ENCODE data around the gene HHATL. TPM values are rescaled to one million over a fixed set of nuclear protein-coding genes. Genes with fewer than 3 reads are reported as not detected.

The HHATL gene
- total RNA-seq, 2 experiments from 2014 or later, result not detected

- Histone ChIP-seq H2AFZ (ENCODE audit: low read length) (no peak overlapping the region), H3K4me1 (ENCODE audit: insufficient read depth, low read length, poor library complexity, severe bottlenecking) (peaks cover 12% of the 10 kb centered on the region), H3K9me2 (ENCODE audit: insufficient read depth, low read length) (no peaks in the 10 kb centered on the region), H3K79me2 (ENCODE audit: insufficient read depth, low read depth, low read length) (no peaks in the 10 kb centered on the region), H3K4me2 (ENCODE audit: low read length) (no peak overlapping the region), H3K27ac (ENCODE audit: low read depth, low read length, poor library complexity, severe bottlenecking) (no peak overlapping the region), H4K20me1 (ENCODE audit: insufficient read depth, low read length) (no peaks in the 10 kb centered on the region), H3K36me3 (ENCODE audit: insufficient read depth, low read length) (no peaks in the 10 kb centered on the region), H3K4me3 (ENCODE audit: low read depth, low read length, poor library complexity, severe bottlenecking) (no peak overlapping the region), H3K9me3 (ENCODE audit: low read length) (no peaks in the 10 kb centered on the region)
- ChIA-PET CTCF (ENCODE audit: unreplicated experiment) (no interaction called here), POLR2A (interaction anchor here (0.5 to 0.9 kb wide), 5 partner anchors 18 to 393 kb away, joined by 3 to 4 read pairs (median 3); no protein-coding TSS in a partner anchor)
- no peak for TF ChIP-seq EZH2phosphoT487 (IDR thresholded peaks at IDR 0.05; ENCODE audit: borderline replicate concordance, low read depth, low read length)
- TF ChIP-seq CTCF (conservative IDR thresholded peaks at IDR 0.05; ENCODE audit: low read length), result no peak
- intact Hi-C loops (cut with micrococcal nuclease; ENCODE audit: unreplicated experiment), result no loop called here
- no TSS peak for BruUV-seq (replicated peaks)
- DNase-seq (ENCODE audit: low spot score), result no peak
These were observed 10.2 kb upstream of the HHATL start for GRCh38 chr3:42712688-42713372.

GRCh38 chr3:42712344-42712648 is 9.7 kb upstream of the HHATL start:
- ChIA-PET CTCF (ENCODE audit: unreplicated experiment) (interaction anchor here (0.6 kb wide), 1 partner anchor 43 kb away, joined by 3 read pairs; no protein-coding TSS in a partner anchor), POLR2A (interaction anchor here (0.5 to 0.7 kb wide), 2 partner anchors 64 to 393 kb away, joined by 3 to 4 read pairs; no protein-coding TSS in a partner anchor)
- Histone ChIP-seq H3K9me2 (ENCODE audit: insufficient read depth, low read length) (no peaks in the 10 kb centered on the region), H3K4me1 (ENCODE audit: insufficient read depth, low read length, poor library complexity, severe bottlenecking) (peaks cover 12% of the 10 kb centered on the region), H3K9me3 (ENCODE audit: low read length) (no peaks in the 10 kb centered on the region), H3K4me2 (ENCODE audit: low read length) (no peak overlapping the region), H3K79me2 (ENCODE audit: insufficient read depth, low read depth, low read length) (no peaks in the 10 kb centered on the region), H3K36me3 (ENCODE audit: insufficient read depth, low read length) (no peaks in the 10 kb centered on the region), H2AFZ (ENCODE audit: low read length) (no peak overlapping the region), H3K27ac (ENCODE audit: low read depth, low read length, poor library complexity, severe bottlenecking) (no peak overlapping the region), H3K4me3 (ENCODE audit: low read depth, low read length, poor library complexity, severe bottlenecking) (no peak overlapping the region), H4K20me1 (ENCODE audit: insufficient read depth, low read length) (no peaks in the 10 kb centered on the region)
- DNase-seq (ENCODE audit: low spot score), result no peak
- intact Hi-C loops (cut with micrococcal nuclease; ENCODE audit: unreplicated experiment), result no loop called here
- BruUV-seq (replicated peaks), result no TSS peak
- TF ChIP-seq CTCF (conservative IDR thresholded peaks at IDR 0.05; ENCODE audit: low read length) (no peak), EZH2phosphoT487 (IDR thresholded peaks at IDR 0.05; ENCODE audit: borderline replicate concordance, low read depth, low read length) (no peak)
